Panc1 (cell line): ENCODE results near the gene NAT9. TPM values are rescaled to one million over a fixed set of nuclear protein-coding genes. Genes with fewer than 3 reads are reported as not detected.
A peak's percentile ranks its signal among the peaks of the same experiment; 100 is the strongest.

Experiments
- ATAC-seq: fragments of 200-7000 bp; cut with Tn5 transposase; 2 replicates; pipeline ENCODE4 v1.9.1; 2020; ENCODE audit warnings: mild to moderate bottlenecking, moderate library complexity
- BruUV-seq: library from RNA; stranded (reverse); fragments of 400-500 nt; replicated peaks from 2 replicates; lab custom pipeline; 2021; lab: Mats Ljungman, UMichigan
- CTCF ChIA-PET: fragments of 300-600 bp; sonication (Branson Sonifier 250); formaldehyde crosslinking; loops from one replicate; lab custom pipeline; 2022; ENCODE audit warnings: antibody characterized with exemption; lab: Charles Lee
- POLR2A ChIA-PET: fragments of 300-600 bp; sonication (Branson Sonifier 250); formaldehyde crosslinking; loops from one replicate; lab custom pipeline; 2022; ENCODE audit warnings: antibody characterized with exemption; lab: Charles Lee
- DNase-seq: peaks from one replicate; pipeline ENCODE4 v3.0.0-alpha.2; 2010; ENCODE audit warnings: low read depth, low spot score
- H3K27ac ChIP-seq: 2 replicates; pipeline ENCODE4 v1.5.1; 2011; ENCODE audit warnings: mild to moderate bottlenecking, low read length, inconsistent platforms
- H3K27me3 ChIP-seq: fragments of 200-500 bp; sonication (Bioruptor generic); 2 replicates; pipeline ENCODE4 v1.6.0; 2014; ENCODE audit warnings: low read length, inconsistent platforms; ENCODE audit not compliant: control insufficient read depth, insufficient read depth
- H3K36me3 ChIP-seq: fragments of 200-500 bp; sonication (Bioruptor generic); 2 replicates; pipeline ENCODE4 v1.5.1; 2014; ENCODE audit warnings: inconsistent platforms, mild to moderate bottlenecking, low read length, moderate library complexity; ENCODE audit not compliant: control insufficient read depth, insufficient read depth
- H3K4me1 ChIP-seq: 2 replicates; pipeline ENCODE4 v1.5.1; 2011; ENCODE audit warnings: inconsistent platforms, mild to moderate bottlenecking, low read length, moderate library complexity; ENCODE audit not compliant: control insufficient read depth, insufficient read depth
- H3K4me3 ChIP-seq, 2 experiments: 2 replicates each; pipeline ENCODE4 v1.5.1; 2011 to 2012; ENCODE audit warnings: low read depth in 2 of 2, low read length in 2 of 2, mild to moderate bottlenecking in 2 of 2, inconsistent platforms in 1 of 2, moderate library complexity in 1 of 2
- H3K9me3 ChIP-seq: fragments of 200-500 bp; sonication (Bioruptor generic); 2 replicates; pipeline ENCODE4 v1.5.1; 2014; ENCODE audit warnings: low read depth, mild to moderate bottlenecking, inconsistent platforms, low read length, moderate library complexity; ENCODE audit not compliant: control insufficient read depth, insufficient read depth
- CTCF ChIP-seq: fragments of 450-650 bp; IDR thresholded peaks from 2 replicates; pipeline ENCODE4 v1.5.1; 2017; ENCODE audit warnings: mild to moderate bottlenecking
- POLR2AphosphoS5 ChIP-seq: IDR thresholded peaks from 2 replicates; pipeline ENCODE4 v1.6.1; 2012; ENCODE audit warnings: mild to moderate bottlenecking, low read depth, low read length, moderate library complexity
- REST ChIP-seq, 2 experiments: IDR thresholded peaks; 2 replicates each; pipeline ENCODE4 v1.6.1; 2011 to 2012; ENCODE audit warnings: low read depth in 2 of 2, control low read depth in 1 of 2, low read length in 1 of 2, mild to moderate bottlenecking in 1 of 2, moderate library complexity in 1 of 2; ENCODE audit not compliant: insufficient read depth in 1 of 2
- SIN3A ChIP-seq: IDR thresholded peaks from 2 replicates; pipeline ENCODE4 v1.6.1; 2012; ENCODE audit warnings: low read depth, mild to moderate bottlenecking, low read length, moderate library complexity, borderline replicate concordance; ENCODE audit not compliant: insufficient read depth
- TCF7L2 ChIP-seq: IDR thresholded peaks from 2 replicates; pipeline ENCODE4 v1.6.1; 2011; ENCODE audit warnings: mild to moderate bottlenecking, low read depth, low read length, inconsistent platforms
- in situ Hi-C: cut with HindIII; loops from 2 replicates; pipeline ENCODE4 v1.10.0; 2016; ENCODE audit warnings: low sequenced_read_pairs, low pct_unique_long_range_greater_than_20kb
- intact Hi-C: fragments of 100-400 bp; cut with micrococcal nuclease; formaldehyde crosslinking; loops from one replicate; pipeline ENCODE4 v1.10.0; 2022; ENCODE audit not compliant: unreplicated experiment
- total RNA-seq: library from RNA; stranded (reverse); gene quantifications from one replicate; pipeline ENCODE4 v1.2.1, GENCODE V29; 2021; ENCODE audit not compliant: unreplicated experiment

Gene NAT9
- total RNA-seq, 1 experiment from 2014 or later: 90.1 TPM

DNA sequence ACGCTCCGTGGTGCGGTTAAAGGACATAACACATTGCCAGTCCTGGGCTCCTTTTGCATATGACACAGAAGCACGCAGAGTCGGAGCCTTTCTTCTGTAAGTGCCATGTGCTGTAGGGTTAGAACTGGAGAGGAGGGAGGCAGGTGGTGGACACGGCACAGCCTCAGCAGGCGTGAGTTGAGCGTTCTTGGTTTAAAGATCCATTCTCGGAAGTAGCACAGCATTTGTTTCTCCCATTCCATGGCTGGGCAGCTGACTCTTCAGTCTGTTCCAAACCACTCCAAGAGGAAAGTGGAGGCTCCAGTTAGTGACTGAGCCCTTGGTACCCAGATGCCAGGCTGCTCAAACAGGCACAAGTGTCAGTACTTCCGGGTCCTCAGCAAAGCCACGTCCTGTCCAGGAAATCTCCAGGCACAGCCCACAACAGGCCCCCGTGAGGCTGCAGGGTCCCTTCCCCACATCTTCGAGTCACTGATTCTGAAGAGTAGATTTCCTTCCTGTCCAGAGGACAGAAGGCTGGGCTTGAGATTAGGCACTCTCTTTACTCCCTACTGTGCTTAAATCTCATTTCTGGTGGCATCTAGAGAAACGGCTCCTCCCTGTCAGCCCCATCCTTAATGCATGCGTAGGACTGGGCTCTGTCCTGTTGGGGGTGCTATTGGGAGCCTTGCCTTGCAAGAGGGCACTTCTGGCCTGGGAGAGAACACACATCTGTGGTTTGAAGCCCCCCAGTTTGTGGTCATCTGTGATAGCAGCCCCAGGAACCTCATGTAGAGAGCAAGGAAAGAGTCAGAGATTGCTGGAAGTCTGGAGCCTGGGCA, 39.6 kb upstream of the NAT9 start:
- Histone ChIP-seq H3K9me3 (no peaks in the 10 kb centered on the region), H3K27me3 (no peaks in the 10 kb centered on the region), H3K27ac (no peak overlapping the region), H3K4me3 (no peak overlapping the region), H3K36me3 (no peaks in the 10 kb centered on the region), H3K4me1 (no peaks in the 10 kb centered on the region)
- DNase-seq (no peak), ATAC-seq (peak; percentile 28; the same call in 1 of the 2 replicates)
- CTCF ChIA-PET: interaction anchor here (0.7 kb wide), 1 partner anchor 25 kb away, joined by 3 read pairs; no protein-coding TSS in a partner anchor
- TF ChIP-seq CTCF (no peak), POLR2AphosphoS5 (no peak), REST (IDR thresholded peaks at IDR 0.05; ENCODE audit: insufficient read depth in 1 of 2, low read depth in 2 of 2, low read length in 1 of 2) (no peak), SIN3A (no peak), TCF7L2 (no peak)
- POLR2A ChIA-PET: no interaction called here
- no TSS peak for BruUV-seq
- in situ Hi-C loops: no loop called here
- intact Hi-C loops: no loop called here

DNA sequence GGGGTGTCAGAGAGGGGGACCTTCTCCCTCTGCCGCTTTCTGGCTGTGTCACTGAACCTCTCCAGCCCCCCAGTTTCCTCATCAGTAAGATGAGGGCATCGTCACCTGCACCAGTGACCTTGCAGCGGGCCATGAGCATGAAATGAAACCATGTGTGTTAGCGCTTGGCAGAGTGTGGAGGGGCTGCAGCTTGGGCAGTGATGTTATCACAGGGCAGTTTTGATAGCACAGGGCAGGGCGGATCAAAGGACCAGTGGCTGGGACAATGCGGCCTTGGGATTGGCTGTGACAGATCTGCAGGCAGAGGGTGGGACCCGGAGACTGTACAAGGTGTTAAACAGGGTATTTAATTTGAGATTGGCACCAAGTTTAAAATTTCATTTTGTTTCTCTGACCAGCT, 38.9 kb upstream of the NAT9 start:
- POLR2A ChIA-PET: no interaction called here
- no peak overlapping the region for H3K27ac ChIP-seq
- in situ Hi-C loops (no loop called here), intact Hi-C loops (no loop called here)
- CTCF ChIA-PET: interaction anchor here (0.7 kb wide), 1 partner anchor 24 kb away, joined by 3 read pairs; no protein-coding TSS in a partner anchor
- no peaks in the 10 kb centered on the region for H3K36me3 ChIP-seq
- no peaks in the 10 kb centered on the region for H3K9me3 ChIP-seq
- no TSS peak for BruUV-seq
- DNase-seq (no peak), ATAC-seq (no peak)
- H3K4me1 ChIP-seq: no peaks in the 10 kb centered on the region
- no peak overlapping the region for H3K4me3 ChIP-seq
- no peaks in the 10 kb centered on the region for H3K27me3 ChIP-seq
- TF ChIP-seq CTCF (no peak), SIN3A (no peak), TCF7L2 (no peak), REST (IDR thresholded peaks at IDR 0.05; ENCODE audit: insufficient read depth in 1 of 2, low read depth in 2 of 2, low read length in 1 of 2) (no peak), POLR2AphosphoS5 (no peak)
